ENCODE data around the gene ABCC3. TPM values are rescaled to one million over a fixed set of nuclear protein-coding genes. Genes with fewer than 3 reads are reported as not detected.

ABCC3 gene
- total RNA-seq, 1 experiment from 2014 or later, result 66.2 TPM

GRCh38 chr17:50631908-50632571, 2.6 kb upstream of the ABCC3 start (continued):
- no peak for TF ChIP-seq POLR2AphosphoS5 (IDR thresholded peaks at IDR 0.05; ENCODE audit: low read depth, low read length)

GRCh38 chr17:50632637-50633036, 2.0 kb upstream of the ABCC3 start:
- intact Hi-C loops (cut with micrococcal nuclease), result loop anchor here (10.0 kb wide), 1 partner anchor 232 kb away; the partner anchor contains the start of gene TOB1
- H3K9me3 ChIP-seq (ENCODE audit: control insufficient read depth in 1 of 2, insufficient read depth in 1 of 2, low read depth in 1 of 2, low read length in 2 of 2), result no peaks in the 10 kb centered on the region
- no TSS peak for BruUV-seq (replicated peaks)
- CTCF ChIA-PET, result interaction anchor here (0.7 to 1.5 kb wide), 2 partner anchors 30 to 62 kb away, joined by 3 to 8 read pairs; no protein-coding TSS in a partner anchor
- peaks cover 26% of the 10 kb centered on the region for H3K79me2 ChIP-seq (ENCODE audit: insufficient read depth, low read length)
- no peaks in the 10 kb centered on the region for H3K9me2 ChIP-seq (ENCODE audit: insufficient read depth)
- H3K4me2 ChIP-seq (ENCODE audit: low read length), result no peak overlapping the region
- H4K20me1 ChIP-seq (ENCODE audit: insufficient read depth), result no peaks in the 10 kb centered on the region
- no peak for ATAC-seq
- no peak overlapping the region for H3K27ac ChIP-seq (ENCODE audit: low read depth, low read length)
- H3K4me3 ChIP-seq (replicated peaks in 1 of 2; ENCODE audit: low read depth in 1 of 2, low read length in 2 of 2), result no peak overlapping the region
- no peaks in the 10 kb centered on the region for H3K36me3 ChIP-seq (ENCODE audit: control insufficient read depth in 1 of 2, insufficient read depth in 2 of 2, low read length in 2 of 2)
- peaks cover 47 to 83% of the 10 kb centered on the region in 2 experiments for H3K4me1 ChIP-seq (ENCODE audit: control insufficient read depth in 1 of 2, insufficient read depth in 2 of 2, low read length in 2 of 2)
- no peak for DNase-seq (ENCODE audit: low read depth, low spot score)
- RAD21 ChIA-PET (ENCODE audit: low non-redundant PET in 1 of 2, low total read pairs in 2 of 2, uncharacterized antibody in 2 of 2, unreplicated experiment in 2 of 2), result no interaction called here
- TF ChIP-seq YY1 (IDR thresholded peaks at IDR 0.05; ENCODE audit: extremely low read depth, insufficient replicate concordance, low read depth, low read length), result no peak
- no peak for TF ChIP-seq EZH2 (IDR thresholded peaks at IDR 0.05)
- no peak for TF ChIP-seq TCF7L2 (IDR thresholded peaks at IDR 0.05; ENCODE audit: borderline replicate concordance, extremely low read depth, insufficient read depth, insufficient read length)
- TF ChIP-seq ELF1 (IDR thresholded peaks at IDR 0.05; ENCODE audit: borderline replicate concordance, low read depth), result no peak
- no peak for TF ChIP-seq SIN3A (IDR thresholded peaks at IDR 0.05; ENCODE audit: low read depth)
- TF ChIP-seq SRF (IDR thresholded peaks at IDR 0.05; ENCODE audit: low read depth), result no peak
- no peak for TF ChIP-seq REST (IDR thresholded peaks at IDR 0.05; ENCODE audit: low read depth)
- TF ChIP-seq RAD21 (IDR thresholded peaks at IDR 0.05; ENCODE audit: low read depth), result no peak
- no peak for TF ChIP-seq SP1 (IDR thresholded peaks at IDR 0.05; ENCODE audit: low read depth)
- no peak for TF ChIP-seq POLR2AphosphoS5 (IDR thresholded peaks at IDR 0.05; ENCODE audit: low read depth, low read length)
- no peak for TF ChIP-seq CEBPB (IDR thresholded peaks at IDR 0.05; ENCODE audit: low read depth)
- no peak for TF ChIP-seq EZH2phosphoT487 (IDR thresholded peaks at IDR 0.05; ENCODE audit: borderline replicate concordance)
- TF ChIP-seq CBX3 (IDR thresholded peaks at IDR 0.05; ENCODE audit: low read depth), result no peak
- no peak for TF ChIP-seq ATF3 (IDR thresholded peaks at IDR 0.05)
- no peak for TF ChIP-seq POLR2A (IDR thresholded peaks at IDR 0.05; ENCODE audit: borderline replicate concordance, extremely low read depth, insufficient read depth, insufficient read length)
- TF ChIP-seq MAX (IDR thresholded peaks at IDR 0.05), result no peak
- no peak for TF ChIP-seq FOSL1 (IDR thresholded peaks at IDR 0.05; ENCODE audit: low read depth)
- TF ChIP-seq ZFX (IDR thresholded peaks at IDR 0.05), result no peak
- no peak for TF ChIP-seq EGR1 (IDR thresholded peaks at IDR 0.05; ENCODE audit: low read depth)
- H3K9ac ChIP-seq (ENCODE audit: low read length), result no peak overlapping the region
- POLR2A ChIA-PET, result no interaction called here
- no peak overlapping the region for H2AFZ ChIP-seq (ENCODE audit: low read depth, low read length, poor library complexity, severe bottlenecking)
- no peaks in the 10 kb centered on the region for H3K27me3 ChIP-seq (ENCODE audit: insufficient read depth, low read length)
